ENCODE results near the gene TUFT1.
"Not testable (repeated sequence)": the region's sequence is repeated elsewhere in the genome, so short reads cannot be mapped to it uniquely, and the experiment has no call there.

TUFT1 gene

GRCh38 chr1:151581921-151582320 is 41.8 kb downstream of the TUFT1 start:
- DNase-seq = no peak

- DNase-seq = no peak
These were observed 43.7 kb downstream of the TUFT1 start for GRCh38 chr1:151583796-151584195.

- no peak for DNase-seq
These were observed 44.2 kb downstream of the TUFT1 start for GRCh38 chr1:151584278-151584677.

- no peak for DNase-seq
These were observed 44.7 kb downstream of the TUFT1 start for GRCh38 chr1:151584780-151585179.

- peak; percentile 8 to 24 for DNase-seq
These were observed 45.5 kb downstream of the TUFT1 start for GRCh38 chr1:151585622-151586021.

- no peak for DNase-seq
These were observed 50.9 kb downstream of the TUFT1 start for GRCh38 chr1:151590961-151591360.

GRCh38 chr1:151593730-151594129 is 53.6 kb downstream of the TUFT1 start:
- DNase-seq = no peak

GRCh38 chr1:151594143-151594625 is 54.1 kb downstream of the TUFT1 start:
- DNase-seq = peak; percentile 15 to 25

- no peak for DNase-seq
These were observed 56.3 kb downstream of the TUFT1 start for GRCh38 chr1:151596166-151596953.

- not testable (repeated sequence) for DNase-seq
These were observed 62.4 kb downstream of the TUFT1 start for GRCh38 chr1:151602550-151602949.

- DNase-seq = no peak
These were observed 64.2 kb downstream of the TUFT1 start for GRCh38 chr1:151604291-151604690.

- DNase-seq = no peak
These were observed 66.3 kb downstream of the TUFT1 start for GRCh38 chr1:151606384-151606783.

GRCh38 chr1:151606857-151607256 is 66.7 kb downstream of the TUFT1 start:
- no peak for DNase-seq

- no peak for DNase-seq
These were observed 70.0 kb downstream of the TUFT1 start for GRCh38 chr1:151610142-151610541.

- DNase-seq = peak; percentile 81 to 82
These were observed 71.2 kb downstream of the TUFT1 start for GRCh38 chr1:151611288-151611790.

- DNase-seq = peak; percentile 90 to 95
These were observed 71.9 kb downstream of the TUFT1 start, which contains the start of gene SNX27 for GRCh38 chr1:151611832-151612500. Gene SNX27, plus strand, starts transcription at chr1:151612050. Its CDS starts 152 bp downstream, at chr1:151612202.

GRCh38 chr1:151612501-151613281 is 72.6 kb downstream of the TUFT1 start:
- peak; percentile 36 to 61 for DNase-seq

- no peak for DNase-seq
These were observed 73.2 kb downstream of the TUFT1 start for GRCh38 chr1:151613282-151613780.

GRCh38 chr1:151615711-151616504 is 75.8 kb downstream of the TUFT1 start:
- no peak for DNase-seq

GRCh38 chr1:151616505-151616849 is 76.4 kb downstream of the TUFT1 start:
- no peak for DNase-seq

- DNase-seq = no peak
These were observed 77.9 kb downstream of the TUFT1 start for GRCh38 chr1:151618003-151618402.

- DNase-seq = no peak
These were observed 78.4 kb downstream of the TUFT1 start for GRCh38 chr1:151618470-151618869.

All from Kasumi-1 (cell line).